Transverse colon (tissue), 4 donors: ENCODE results near the gene UVRAG. TPM values are rescaled to one million over a fixed set of nuclear protein-coding genes. Genes with fewer than 3 reads are reported as not detected.
A peak's percentile ranks its signal among the peaks of the same experiment; 100 is the strongest.

Experiments
- DNase-seq: peaks from one replicate; pipeline ENCODE4 v3.0.0-alpha.2; 2019
- H3K27ac ChIP-seq, 4 donors: fragments of 200-600 bp; sonication (generic); 2 replicates each; pipeline ENCODE4 v1.5.1; 2016 to 2018; ENCODE audit warnings: inconsistent platforms in 4 of 4
- H3K27me3 ChIP-seq: fragments of 200-600 bp; sonication (generic); 2 replicates; pipeline ENCODE4 v1.5.1; 2017; ENCODE audit warnings: inconsistent platforms
- H3K36me3 ChIP-seq, 4 donors: fragments of 200-600 bp; sonication (generic); 2 replicates each; pipeline ENCODE4 v1.5.1; 2017 to 2019; ENCODE audit warnings: inconsistent platforms in 4 of 4
- H3K4me1 ChIP-seq, 4 donors: fragments of 200-600 bp; sonication (generic); 2 replicates each; pipeline ENCODE4 v1.5.1; 2017 to 2020; ENCODE audit warnings: inconsistent platforms in 4 of 4
- H3K4me3 ChIP-seq, 4 donors: fragments of 200-600 bp; sonication (generic); 1 replicate in 1 of 4; 2 replicates in 3 of 4; pipeline versions ENCODE4 v1.5.1 to v1.6.1; 2017 to 2019; ENCODE audit warnings: inconsistent platforms in 4 of 4
- H3K9me3 ChIP-seq, 2 donors: fragments of 200-600 bp; sonication (generic); 2 replicates each; pipeline ENCODE4 v1.5.1; 2017 to 2019; ENCODE audit warnings: inconsistent platforms in 2 of 2
- CTCF ChIP-seq, 5 experiments: fragments of 200-600 bp in 3 of 5; fragments of 450-650 bp in 2 of 5; sonication (generic) in 3 of 5; IDR thresholded peaks; 1 replicate in 2 of 5; 2 replicates in 3 of 5; pipeline ENCODE4 v1.5.1; 2016 to 2017; ENCODE audit warnings: antibody characterized with exemption in 5 of 5, inconsistent platforms in 3 of 5, mild to moderate bottlenecking in 2 of 5, moderate library complexity in 1 of 5
- EP300 ChIP-seq: sonication (generic); formaldehyde crosslinking; IDR thresholded peaks from one replicate; pipeline ENCODE4 v1.6.1; 2017; ENCODE audit warnings: antibody characterized with exemption, low read depth
- POLR2A ChIP-seq: fragments of 450-650 bp; IDR thresholded peaks from one replicate; pipeline ENCODE4 v1.6.1; 2016; ENCODE audit warnings: antibody characterized with exemption, mild to moderate bottlenecking, moderate library complexity
- POLR2AphosphoS5 ChIP-seq, 3 donors: sonication (generic); formaldehyde crosslinking; IDR thresholded peaks; one replicate each; pipeline ENCODE4 v1.6.1; 2016; ENCODE audit warnings: antibody characterized with exemption in 3 of 3
- WGBS, 2 donors: methylation state at CpG; one replicate each; pipeline ENCODE4 v1.1.5; 2018; ENCODE audit warnings: low coverage in 1 of 2; 5-methylcytosine and 5-hydroxymethylcytosine counted together
- in situ Hi-C, 4 donors: fragments of 200-750 bp; cut with MboI; loops; one replicate each; pipeline versions ENCODE4 v1.15.0 to v1.15.1; 2017; ENCODE audit warnings: low sequenced_read_pairs in 3 of 4, low pct_ligation_motif_present in 1 of 4, low pct_unique_long_range_greater_than_20kb in 1 of 4
- intact Hi-C: fragments of 100-400 bp; cut with DNase I; formaldehyde crosslinking; loops from one replicate; pipeline ENCODE4 v1.15.1; 2023; ENCODE audit warnings: low total_unique reads
- total RNA-seq, 4 donors: library from RNA; depleted of rRNA; stranded (reverse); fragments of >200 nt; gene quantifications; one replicate each; pipeline ENCODE4 v1.1.0, GENCODE V29; 2016

Gene UVRAG
- total RNA-seq, 4 donors from 2014 or later, result 12.7 to 34.6 (median 19.3) TPM

DNA sequence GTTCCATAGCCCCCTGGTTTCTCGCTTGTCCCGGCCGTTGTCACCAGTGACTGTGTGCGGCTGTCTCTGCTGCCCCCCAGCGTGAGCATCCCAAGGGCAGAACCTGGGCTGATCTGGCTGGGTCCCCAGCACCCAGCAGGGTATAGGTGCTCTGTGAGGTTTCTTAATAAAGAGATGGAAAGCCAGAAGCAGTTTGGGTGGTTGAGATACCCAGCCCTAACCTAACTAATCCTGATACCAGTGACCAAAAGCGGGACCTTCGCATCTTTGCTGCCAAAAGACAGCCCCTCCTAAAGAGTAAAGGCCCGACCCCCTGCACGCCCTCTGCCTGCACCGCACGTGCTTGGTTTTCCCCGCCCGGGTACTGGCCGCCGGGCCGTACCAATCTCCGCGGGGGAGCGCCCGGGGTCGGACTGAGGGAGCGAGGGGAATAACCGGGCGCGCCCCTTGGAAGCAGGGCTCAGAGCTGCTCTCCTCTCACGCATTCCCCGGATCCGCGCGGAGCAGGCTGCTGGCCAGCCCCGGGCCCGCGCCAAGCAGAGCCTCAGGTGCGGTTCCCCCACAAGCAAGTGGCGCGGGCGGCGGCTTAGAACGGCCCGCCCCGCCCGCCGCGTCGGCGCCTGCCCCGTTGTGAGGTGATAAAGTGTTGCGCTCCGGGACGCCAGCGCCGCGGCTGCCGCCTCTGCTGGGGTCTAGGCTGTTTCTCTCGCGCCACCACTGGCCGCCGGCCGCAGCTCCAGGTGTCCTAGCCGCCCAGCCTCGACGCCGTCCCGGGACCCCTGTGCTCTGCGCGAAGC lies 46.7 kb upstream of the UVRAG start, which contains the start of gene DGAT2:
TSS of gene DGAT2 (plus strand) at position 667 of the 797 bp plus-strand sequence. CDS start 214 bp downstream, outside the sequence.
- intact Hi-C loops, result no loop called here
- H3K9me3 ChIP-seq, result no peaks in the 10 kb centered on the region
- H3K4me1 ChIP-seq, result peaks cover 10 to 17% (median 15%) of the 10 kb centered on the region in 4 donors

DNA sequence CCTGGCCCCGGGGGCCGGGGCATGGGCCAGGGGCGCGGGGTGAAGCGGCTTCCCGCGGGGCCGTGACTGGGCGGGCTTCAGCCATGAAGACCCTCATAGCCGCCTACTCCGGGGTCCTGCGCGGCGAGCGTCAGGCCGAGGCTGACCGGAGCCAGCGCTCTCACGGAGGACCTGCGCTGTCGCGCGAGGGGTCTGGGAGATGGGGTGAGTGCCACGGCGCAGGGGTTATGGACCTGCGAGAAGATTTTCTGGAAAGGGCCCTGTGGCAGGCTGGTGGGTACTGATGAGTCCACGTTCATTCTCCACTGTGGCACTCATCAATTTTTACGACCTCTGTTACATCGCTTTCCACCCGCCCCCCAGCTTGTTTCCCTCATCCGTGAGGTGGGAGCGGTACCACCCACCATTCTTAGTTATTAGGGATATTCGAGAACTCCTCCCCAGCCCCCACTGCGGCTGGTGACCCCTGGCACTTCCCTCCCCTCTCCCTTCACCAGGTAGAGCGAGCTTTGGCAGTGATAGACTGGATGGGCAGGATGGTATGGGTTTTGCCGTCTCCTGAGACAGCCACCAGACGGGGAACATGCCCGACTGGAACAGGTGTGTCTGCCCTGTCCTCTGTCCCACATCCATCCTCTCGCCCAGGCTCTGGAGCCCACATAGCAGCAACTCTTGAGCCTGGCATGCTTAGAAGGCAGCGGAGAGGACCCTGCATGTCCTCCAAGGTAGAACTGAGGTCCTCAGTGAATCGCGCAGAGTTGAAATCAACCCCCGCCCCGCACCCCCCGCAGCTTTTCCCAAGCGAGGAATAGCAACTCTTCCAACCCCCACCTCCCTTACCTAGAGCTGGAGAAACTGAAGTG lies 45.9 kb upstream of the UVRAG start:
- Histone ChIP-seq H3K9me3 (no peaks in the 10 kb centered on the region), H3K4me3 (peak overlapping the region; percentile 23 to 60 (median 32)), H3K36me3 (no peaks in the 10 kb centered on the region), H3K27me3 (peaks cover 11% of the 10 kb centered on the region), H3K4me1 (peaks cover 10 to 17% (median 15%) of the 10 kb centered on the region in 4 donors), H3K27ac (peak overlapping the region in 2 of 4 donors; percentile 21 to 49)
- intact Hi-C loops (no loop called here), in situ Hi-C loops (no loop called here)
- no peak for DNase-seq
- TF ChIP-seq CTCF (IDR thresholded peaks at IDR 0.05), result peak in 1 of 5 experiments; percentile 3
- TF ChIP-seq POLR2AphosphoS5 (IDR thresholded peaks at IDR 0.05), result no peak
- 22 to 26% methylated on average over 6 to 34 of the region's 46 CpGs for WGBS, 2 donors

More for the DNA sequence above, 46.7 kb upstream of the UVRAG start, which contains the start of gene DGAT2:
- no peaks in the 10 kb centered on the region for H3K36me3 ChIP-seq
- peak; percentile 80 for DNase-seq
- in situ Hi-C loops, result no loop called here
- peak within 1 kb of the TSS in 2 of 4 donors; percentile 21 to 49 for H3K27ac ChIP-seq
- TF ChIP-seq POLR2AphosphoS5 (IDR thresholded peaks at IDR 0.05) (peak in 1 of 3 donors; percentile 9), EP300 (no peak), POLR2A (no peak), CTCF (IDR thresholded peaks at IDR 0.05) (peak in 3 of 5 experiments; percentile 5 to 30 (median 26))
- H3K27me3 ChIP-seq, result peaks cover 11% of the 10 kb centered on the region
- H3K4me3 ChIP-seq, result peak within 1 kb of the TSS; percentile 23 to 60 (median 32)
- 5% methylated on average over 66 of the region's 66 CpGs; no CpG with 5 or more reads in 1 of the 2 donors for WGBS, 2 donors

- Histone ChIP-seq H3K4me3 (no peak overlapping the region), H3K27me3 (peaks cover 11% of the 10 kb centered on the region), H3K9me3 (no peaks in the 10 kb centered on the region), H3K36me3 (no peaks in the 10 kb centered on the region), H3K4me1 (peaks cover 10 to 17% (median 15%) of the 10 kb centered on the region in 4 donors), H3K27ac (no peak overlapping the region)
- in situ Hi-C loops, result no loop called here
- 64 to 79% methylated on average over 1 to 5 of the region's 5 CpGs for WGBS, 2 donors
- DNase-seq, result no peak
- TF ChIP-seq CTCF (IDR thresholded peaks at IDR 0.05) (no peak), POLR2A (no peak), EP300 (no peak), POLR2AphosphoS5 (IDR thresholded peaks at IDR 0.05) (no peak)
- intact Hi-C loops, result no loop called here
Observed at GRCh38 chr11:75770102-75770501, 44.9 kb upstream of the UVRAG start.
